H9 (cell line): Measurements from ENCODE around the gene FOSL2. TPM values are rescaled to one million over a fixed set of nuclear protein-coding genes. Genes with fewer than 3 reads are reported as not detected.

Source experiments
- DNase-seq: peaks from one replicate; pipeline ENCODE4 v3.0.0-alpha.2; 2017
- H2AFZ ChIP-seq: one replicate; pipeline ENCODE4 v1.6.1; 2013; ENCODE audit warnings: mild to moderate bottlenecking, low read length, control low read depth, moderate library complexity
- H2AK5ac ChIP-seq: 2 replicates; pipeline ENCODE4 v1.6.1; 2013; ENCODE audit warnings: low read length, control low read depth, mixed read lengths; ENCODE audit not compliant: insufficient read length
- H2BK120ac ChIP-seq: one replicate; pipeline ENCODE4 v1.6.1; 2013; ENCODE audit warnings: low read depth, mild to moderate bottlenecking, low read length, control low read depth, inconsistent platforms; ENCODE audit not compliant: poor library complexity, severe bottlenecking
- H2BK12ac ChIP-seq: 2 replicates; pipeline ENCODE4 v1.6.1; 2013; ENCODE audit warnings: low read length, control low read depth, mixed read lengths, low read depth; ENCODE audit not compliant: insufficient read length
- H2BK15ac ChIP-seq: 2 replicates; pipeline ENCODE4 v1.6.1; 2013; ENCODE audit warnings: low read depth, low read length, control low read depth
- H2BK20ac ChIP-seq: one replicate; pipeline ENCODE4 v1.6.1; 2013; ENCODE audit warnings: low read depth, mild to moderate bottlenecking, low read length, control low read depth, inconsistent platforms; ENCODE audit not compliant: poor library complexity, severe bottlenecking
- H2BK5ac ChIP-seq: 2 replicates; pipeline ENCODE4 v1.6.1; 2013; ENCODE audit warnings: low read length, control low read depth, mixed read lengths; ENCODE audit not compliant: insufficient read length
- H3K14ac ChIP-seq: 2 replicates; pipeline ENCODE4 v1.6.1; 2013; ENCODE audit warnings: low read length, control low read depth; ENCODE audit not compliant: insufficient read depth
- H3K18ac ChIP-seq: 2 replicates; pipeline ENCODE4 v1.6.1; 2013; ENCODE audit warnings: low read depth, mild to moderate bottlenecking, mixed read lengths, low read length, control low read depth; ENCODE audit not compliant: insufficient read length
- H3K23ac ChIP-seq: 2 replicates; pipeline ENCODE4 v1.6.1; 2013; ENCODE audit warnings: low read length, control low read depth, mixed read lengths, low read depth; ENCODE audit not compliant: insufficient read length
- H3K23me2 ChIP-seq: 2 replicates; pipeline ENCODE4 v1.6.1; 2013; ENCODE audit warnings: low read depth, mild to moderate bottlenecking, mixed read lengths, low read length, control low read depth; ENCODE audit not compliant: insufficient read length, poor library complexity, severe bottlenecking
- H3K27ac ChIP-seq: 2 replicates; pipeline ENCODE4 v1.5.1; 2013; ENCODE audit warnings: low read length, control low read depth, mixed read lengths, low read depth; ENCODE audit not compliant: insufficient read length
- H3K27me3 ChIP-seq: 2 replicates; pipeline ENCODE4 v1.6.1; 2013; ENCODE audit warnings: low read length, control low read depth, inconsistent platforms; ENCODE audit not compliant: insufficient read depth
- H3K4ac ChIP-seq: 2 replicates; pipeline ENCODE4 v1.6.1; 2013; ENCODE audit warnings: low read depth, mild to moderate bottlenecking, control low read depth, inconsistent platforms, low read length, moderate library complexity
- H3K4me1 ChIP-seq: 2 replicates; pipeline ENCODE4 v1.6.1; 2013; ENCODE audit warnings: low read length, control low read depth, inconsistent platforms; ENCODE audit not compliant: insufficient read depth
- H3K4me2 ChIP-seq: 2 replicates; pipeline ENCODE4 v1.6.1; 2013; ENCODE audit warnings: low read length, control low read depth, mixed read lengths; ENCODE audit not compliant: insufficient read length, insufficient read depth
- H3K56ac ChIP-seq: 2 replicates; pipeline ENCODE4 v1.6.1; 2013; ENCODE audit warnings: low read depth, mild to moderate bottlenecking, mixed read lengths, low read length, control low read depth; ENCODE audit not compliant: insufficient read length
- H3K79me1 ChIP-seq: 2 replicates; pipeline ENCODE4 v1.6.1; 2013; ENCODE audit warnings: low read depth, mild to moderate bottlenecking, moderate library complexity, low read length, control low read depth, inconsistent platforms; ENCODE audit not compliant: insufficient read depth, poor library complexity, severe bottlenecking
- H3K79me2 ChIP-seq: 2 replicates; pipeline ENCODE4 v1.6.1; 2013; ENCODE audit warnings: low read length, control low read depth, inconsistent platforms; ENCODE audit not compliant: insufficient read depth
- H3K9ac ChIP-seq: 2 replicates; pipeline ENCODE4 v1.6.1; 2013; ENCODE audit warnings: low read length, control low read depth, mixed read lengths; ENCODE audit not compliant: insufficient read length; ENCODE audit errors: extremely low read depth
- H3K9me3 ChIP-seq: one replicate; pipeline ENCODE4 v1.6.1; 2013; ENCODE audit warnings: low read depth, low read length, inconsistent platforms; ENCODE audit not compliant: control insufficient read depth
- H3T11ph ChIP-seq: one replicate; pipeline ENCODE4 v1.6.1; 2013; ENCODE audit warnings: mild to moderate bottlenecking, low read length, control low read depth, inconsistent platforms
- H4K20me1 ChIP-seq: one replicate; pipeline ENCODE4 v1.6.1; 2013; ENCODE audit not compliant: control insufficient read depth, insufficient read length, insufficient read depth
- H4K5ac ChIP-seq: 2 replicates; pipeline ENCODE4 v1.6.1; 2013; ENCODE audit warnings: low read depth, mild to moderate bottlenecking, mixed read lengths, low read length, control low read depth; ENCODE audit not compliant: insufficient read length
- H4K8ac ChIP-seq: replicated peaks from 2 replicates; pipeline ENCODE4 v1.6.1; 2013; ENCODE audit warnings: low read length, control low read depth, mixed read lengths, low read depth; ENCODE audit not compliant: insufficient read length
- H4K91ac ChIP-seq: 2 replicates; pipeline ENCODE4 v1.6.1; 2013; ENCODE audit warnings: low read depth, mild to moderate bottlenecking, moderate library complexity, mixed read lengths, low read length, control low read depth; ENCODE audit not compliant: insufficient read length
- H3K27ac Mint-ChIP-seq, 3 experiments: 2 replicates in 2 of 3; 3 replicates in 1 of 3; pipeline ENCODE4 v1.8.0; 2020 to 2021; ENCODE audit warnings: mixed read lengths in 3 of 3, mild to moderate bottlenecking in 1 of 3, moderate library complexity in 1 of 3
- H3K27me3 Mint-ChIP-seq: 2 replicates; pipeline ENCODE4 v1.8.0; 2021; ENCODE audit warnings: low read depth, mild to moderate bottlenecking, moderate library complexity, mixed read lengths
- H3K36me3 Mint-ChIP-seq, 3 experiments: 2 replicates in 2 of 3; 3 replicates in 1 of 3; pipeline ENCODE4 v1.8.0; 2020 to 2021; ENCODE audit warnings: low read depth in 3 of 3, mixed read lengths in 3 of 3; ENCODE audit not compliant: insufficient read depth in 1 of 3
- H3K4me1 Mint-ChIP-seq, 2 experiments: 2 replicates each; pipeline ENCODE4 v1.8.0; 2020; ENCODE audit warnings: mixed read lengths in 2 of 2
- H3K4me3 Mint-ChIP-seq, 2 experiments: 2 replicates in 1 of 2; 3 replicates in 1 of 2; pipeline ENCODE4 v1.8.0; 2020 to 2021; ENCODE audit warnings: mild to moderate bottlenecking in 2 of 2, mixed read lengths in 2 of 2, moderate library complexity in 1 of 2
- H3K9me3 Mint-ChIP-seq, 2 experiments: 2 replicates in 1 of 2; 3 replicates in 1 of 2; pipeline ENCODE4 v1.8.0; 2020; ENCODE audit warnings: mild to moderate bottlenecking in 2 of 2, mixed read lengths in 2 of 2, moderate library complexity in 1 of 2
- CTCF ChIP-seq: fragments of 200-600 bp; sonication (generic); conservative IDR thresholded peaks from 3 replicates; pipeline ENCODE4 v1.8.0; 2021; ENCODE audit warnings: antibody characterized with exemption, mild to moderate bottlenecking
- WGBS: extraction: QIAGEN DNeasy Blood & Tissue Kit; methylation state at CpG from one replicate; pipeline ENCODE4 v1.1.7; 2013; ENCODE audit warnings: missing lambda C conversion rate, low lambda C conversion rate, mixed read lengths; ENCODE audit not compliant: insufficient read length; ENCODE audit errors: extremely low coverage; 5-methylcytosine and 5-hydroxymethylcytosine counted together
- total RNA-seq: library from RNA; stranded (reverse); gene quantifications from 2 replicates; pipeline ENCODE4 v1.2.1, GENCODE V29; 2021

The FOSL2 gene
- total RNA-seq, 1 experiment from 2014 or later = 7.4 TPM

- no CpG with 5 or more reads among the region's 9 CpGs for WGBS
- no peak overlapping the region for H3K14ac ChIP-seq
Observed at GRCh38 chr2:28368357-28368798, 24.3 kb upstream of the FOSL2 start.

More at GRCh38 chr2:28368357-28368798, 24.3 kb upstream of the FOSL2 start:
- no peak for TF ChIP-seq CTCF
- Histone ChIP-seq H2BK120ac (no peak overlapping the region), H3T11ph (no peak overlapping the region), H2BK12ac (no peak overlapping the region), H3K27ac (no peak overlapping the region), H3K56ac (no peak overlapping the region), H3K79me2 (no peaks in the 10 kb centered on the region), H3K9ac (no peak overlapping the region), H3K9me3 (no peaks in the 10 kb centered on the region), H3K23ac (no peak overlapping the region), H3K4me1 (no peaks in the 10 kb centered on the region), H2AK5ac (no peak overlapping the region), H3K4ac (no peak overlapping the region), H3K4me2 (no peak overlapping the region), H2BK5ac (no peak overlapping the region), H4K8ac (no peak overlapping the region), H2BK15ac (no peak overlapping the region), H4K91ac (no peak overlapping the region), H2AFZ (no peak overlapping the region), H3K79me1 (no peaks in the 10 kb centered on the region), H3K23me2 (no peaks in the 10 kb centered on the region), H2BK20ac (no peak overlapping the region), H4K20me1 (no peaks in the 10 kb centered on the region), H3K18ac (no peak overlapping the region), H3K27me3 (no peaks in the 10 kb centered on the region; the same call in 1 of the 2 replicates), H4K5ac (no peak overlapping the region)
- peaks cover 2 to 5% of the 10 kb centered on the region in 2 experiments; a peak in 3 of 4 replicates for H3K4me1 Mint-ChIP-seq
- H3K36me3 Mint-ChIP-seq = no peaks in the 10 kb centered on the region
- no peak for DNase-seq
- H3K27me3 Mint-ChIP-seq = peaks cover 21% of the 10 kb centered on the region
- H3K9me3 Mint-ChIP-seq = no peaks in the 10 kb centered on the region
- H3K27ac Mint-ChIP-seq = no peak overlapping the region
- H3K4me3 Mint-ChIP-seq = no peak overlapping the region
